Fibroblast of mammary gland (primary cell): ENCODE data around the gene ETFA.
A peak's percentile ranks its signal among the peaks of the same experiment; 100 is the strongest.

Experiments used
- DNase-seq: peaks from one replicate; pipeline ENCODE4 v3.0.0-alpha.2; 2010; ENCODE audit warnings: low read depth
- H3K4me3 ChIP-seq: 2 replicates; pipeline ENCODE4 v1.5.1; 2011; ENCODE audit warnings: low read depth, mild to moderate bottlenecking, low read length, moderate library complexity; ENCODE audit not compliant: control insufficient read depth
- CTCF ChIP-seq: conservative IDR thresholded peaks from 2 replicates; pipeline ENCODE4 v1.5.1; 2011; ENCODE audit warnings: low read depth, low read length, inconsistent platforms; ENCODE audit not compliant: control insufficient read depth, insufficient read depth

Gene ETFA

GRCh38 chr15:76169018-76169417 lies 142.3 kb downstream of the ETFA start:
- H3K4me3 ChIP-seq, result no peak overlapping the region
- no peak for TF ChIP-seq CTCF
- DNase-seq, result peak; percentile 36

GRCh38 chr15:76168237-76168984 lies 142.9 kb downstream of the ETFA start:
- no peak overlapping the region for H3K4me3 ChIP-seq
- no peak for TF ChIP-seq CTCF
- no peak for DNase-seq

- no peak for DNase-seq
- H3K4me3 ChIP-seq, result no peak overlapping the region
- no peak for TF ChIP-seq CTCF
Measured at GRCh38 chr15:76165951-76166350, 145.3 kb downstream of the ETFA start.
